Spleen (tissue), 11 donors: ENCODE measurements around the gene SNX4. TPM values are rescaled to one million over a fixed set of nuclear protein-coding genes. Genes with fewer than 3 reads are reported as not detected.

Source experiments
- DNase-seq: peaks from one replicate; pipeline ENCODE4 v3.0.0-alpha.2; 2020
- H3K27ac ChIP-seq, 8 donors: fragments of 200-600 bp; sonication (generic) in 7 of 8; 1 replicate in 4 of 8; 2 replicates in 4 of 8; pipeline versions ENCODE4 v1.5.0 to v1.8.0; 2016 to 2021; ENCODE audit warnings: inconsistent platforms in 4 of 8, mild to moderate bottlenecking in 4 of 8, moderate library complexity in 1 of 8
- H3K27me3 ChIP-seq, 7 donors: fragments of 200-600 bp; sonication (generic) in 6 of 7; replicated peaks in 1 of 7; 1 replicate in 4 of 7; 2 replicates in 3 of 7; pipeline versions ENCODE4 v1.5.0 to v1.8.0; 2016 to 2021; ENCODE audit warnings: inconsistent platforms in 3 of 7, mild to moderate bottlenecking in 1 of 7
- H3K36me3 ChIP-seq, 6 donors: fragments of 200-600 bp; sonication (generic) in 5 of 6; 1 replicate in 4 of 6; 2 replicates in 2 of 6; pipeline versions ENCODE4 v1.5.0 to v1.8.0; 2016 to 2021; ENCODE audit warnings: inconsistent platforms in 2 of 6
- H3K4me1 ChIP-seq, 6 donors: fragments of 200-600 bp; sonication (generic) in 5 of 6; 1 replicate in 3 of 6; 2 replicates in 3 of 6; pipeline versions ENCODE4 v1.5.0 to v1.8.0; 2016 to 2021; ENCODE audit warnings: inconsistent platforms in 3 of 6
- H3K4me3 ChIP-seq, 8 donors: fragments of 200-600 bp; sonication (generic) in 7 of 8; 1 replicate in 4 of 8; 2 replicates in 4 of 8; pipeline versions ENCODE4 v1.5.0 to v1.8.0; 2016 to 2021; ENCODE audit warnings: inconsistent platforms in 4 of 8, mild to moderate bottlenecking in 4 of 8, moderate library complexity in 2 of 8
- H3K9me3 ChIP-seq, 8 donors: fragments of 200-600 bp; sonication (generic) in 7 of 8; 1 replicate in 4 of 8; 2 replicates in 4 of 8; pipeline versions ENCODE4 v1.5.0 to v1.8.0; 2016 to 2021; ENCODE audit warnings: inconsistent platforms in 4 of 8
- POLR2A ChIP-seq, 3 donors: fragments of 450-650 bp; IDR thresholded peaks; one replicate each; pipeline ENCODE4 v1.5.1; 2017; ENCODE audit warnings: antibody characterized with exemption in 3 of 3, mild to moderate bottlenecking in 1 of 3
- POLR2AphosphoS5 ChIP-seq, 3 donors: sonication (generic); formaldehyde crosslinking; IDR thresholded peaks; one replicate each; pipeline ENCODE4 v1.5.1; 2017; ENCODE audit warnings: antibody characterized with exemption in 3 of 3
- WGBS, 5 donors: extraction: QIAGEN DNeasy Blood & Tissue Kit in 3 of 5; methylation state at CpG; one replicate each; pipeline versions ENCODE4 v1.1.5 to v1.1.7; 2013 to 2018; 5-methylcytosine and 5-hydroxymethylcytosine counted together
- intact Hi-C: fragments of 100-400 bp; cut with DNase I; formaldehyde crosslinking; loops from one replicate; pipeline ENCODE4 v1.15.0; 2023; ENCODE audit warnings: low total_unique reads
- polyA plus RNA-seq, 3 donors: library from polyadenylated mRNA; stranded (reverse); fragments of 200-250 nt; gene quantifications; one replicate each; pipeline ENCODE4 v1.2.1, GENCODE V29; 2013
- total RNA-seq, 7 donors: library from RNA; depleted of rRNA in 3 of 7; stranded (reverse); fragments of >200 nt in 3 of 7; fragmentation: NEBNext Ultra II Directional in 4 of 7; extraction: Animal tissue kit (Norgen Biotek cat#: 25700) in 4 of 7; gene quantifications; one replicate each; pipeline versions ENCODE4 v1.1.0 to v1.2.1, GENCODE V29; 2016 to 2021
- TF ChIP-seq, protein P1 (sequence below), 11 experiments: fragments of 200-600 bp in 7 of 11; fragments of 450-650 bp in 4 of 11; sonication (generic) in 4 of 11; IDR thresholded peaks in 8 of 11; conservative IDR thresholded peaks in 3 of 11; 1 replicate in 7 of 11; 2 replicates in 4 of 11; pipeline versions ENCODE4 v1.4.0 to v1.8.0; 2016 to 2021; ENCODE audit warnings: antibody characterized with exemption in 11 of 11, inconsistent platforms in 4 of 11, mild to moderate bottlenecking in 1 of 11
- donor health status: healthy with polysubstance abuse.
- donor health status: DM: no; HTN: no; CAD: no; lungs with moderate emphysema.
- donor health status: DM: no; HTN: no; CAD: no.
- donor health status: Bipolar disorder and iron deficiency.
- donor health status: healthy.
- donor health status: DM: no; HTN: no; CAD: no.
- donor health status: DM: yes; HTN: yes; CAD: no.

SNX4 gene
- total and polyA plus RNA-seq, 10 donors: 12.8 to 55.3 (median 28.2) TPM

DNA sequence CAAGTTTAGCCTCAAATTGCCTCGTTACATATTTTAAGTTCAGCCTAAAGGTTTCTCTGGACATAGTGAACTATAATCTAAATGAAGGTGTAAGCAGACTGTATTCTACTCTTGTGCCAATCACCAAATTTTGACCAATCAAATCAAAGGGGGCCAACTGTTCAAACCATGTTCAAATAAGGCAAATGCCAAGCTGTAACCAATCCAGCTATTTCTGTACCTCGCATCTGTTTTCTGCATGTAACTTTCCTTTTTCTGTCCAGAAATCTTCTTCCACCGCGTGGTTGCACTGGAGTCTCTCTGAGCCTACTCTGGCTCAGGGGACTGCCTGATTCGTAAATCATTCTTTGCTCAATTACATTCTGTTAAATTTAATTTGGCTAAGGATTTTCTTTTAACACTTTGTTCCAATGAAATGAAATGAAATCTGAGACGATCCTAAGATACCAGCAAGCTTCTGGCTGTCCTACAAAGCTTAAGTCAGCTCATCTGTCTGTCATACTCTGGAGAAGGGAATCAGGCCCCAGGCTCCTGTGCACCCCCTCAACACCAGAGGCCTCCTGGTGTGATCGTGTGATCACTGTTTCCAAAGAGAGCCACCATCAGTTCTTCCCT is 91.7 kb downstream of the SNX4 start:
- Histone ChIP-seq H3K27ac (no peak overlapping the region), H3K4me3 (no peak overlapping the region), H3K9me3 (no peaks in the 10 kb centered on the region), H3K36me3 (no peaks in the 10 kb centered on the region), H3K4me1 (no peaks in the 10 kb centered on the region), H3K27me3 (no peaks in the 10 kb centered on the region)
- no peak for DNase-seq
- TF ChIP-seq, protein P1, sequence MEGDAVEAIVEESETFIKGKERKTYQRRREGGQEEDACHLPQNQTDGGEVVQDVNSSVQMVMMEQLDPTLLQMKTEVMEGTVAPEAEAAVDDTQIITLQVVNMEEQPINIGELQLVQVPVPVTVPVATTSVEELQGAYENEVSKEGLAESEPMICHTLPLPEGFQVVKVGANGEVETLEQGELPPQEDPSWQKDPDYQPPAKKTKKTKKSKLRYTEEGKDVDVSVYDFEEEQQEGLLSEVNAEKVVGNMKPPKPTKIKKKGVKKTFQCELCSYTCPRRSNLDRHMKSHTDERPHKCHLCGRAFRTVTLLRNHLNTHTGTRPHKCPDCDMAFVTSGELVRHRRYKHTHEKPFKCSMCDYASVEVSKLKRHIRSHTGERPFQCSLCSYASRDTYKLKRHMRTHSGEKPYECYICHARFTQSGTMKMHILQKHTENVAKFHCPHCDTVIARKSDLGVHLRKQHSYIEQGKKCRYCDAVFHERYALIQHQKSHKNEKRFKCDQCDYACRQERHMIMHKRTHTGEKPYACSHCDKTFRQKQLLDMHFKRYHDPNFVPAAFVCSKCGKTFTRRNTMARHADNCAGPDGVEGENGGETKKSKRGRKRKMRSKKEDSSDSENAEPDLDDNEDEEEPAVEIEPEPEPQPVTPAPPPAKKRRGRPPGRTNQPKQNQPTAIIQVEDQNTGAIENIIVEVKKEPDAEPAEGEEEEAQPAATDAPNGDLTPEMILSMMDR (IDR thresholded peaks at IDR 0.05 in 8 of 11, conservative IDR thresholded peaks at IDR 0.05 in 3 of 11): no peak
- TF ChIP-seq POLR2AphosphoS5 (IDR thresholded peaks at IDR 0.05): no peak
- intact Hi-C loops: no loop called here
- WGBS, 5 donors: 85 to 94% (median 89%) methylated on average over 7 of the region's 7 CpGs

DNA sequence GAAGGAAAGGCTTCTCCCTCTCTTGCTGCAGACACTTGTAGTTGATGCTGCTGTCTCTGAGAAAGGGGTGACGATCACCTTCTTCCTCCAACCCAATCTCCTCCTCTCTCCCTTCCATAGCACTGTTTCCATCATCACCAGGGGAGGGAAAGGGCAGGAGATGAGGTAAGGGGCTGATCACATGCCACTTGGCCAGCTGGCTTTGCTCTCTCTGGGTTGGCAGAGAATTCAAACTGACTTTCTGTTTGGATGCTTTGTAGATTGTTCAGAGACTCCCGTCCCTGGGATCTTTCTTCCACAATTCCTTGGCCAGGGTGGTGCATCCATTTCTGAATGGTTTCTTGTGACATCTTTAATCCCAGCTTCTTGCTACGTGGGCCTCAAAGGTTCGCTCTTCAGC is 101.7 kb downstream of the SNX4 start:
- no peak for DNase-seq
- TF ChIP-seq POLR2A (IDR thresholded peaks at IDR 0.05): no peak
- TF ChIP-seq, protein P1 (IDR thresholded peaks at IDR 0.05 in 8 of 11, conservative IDR thresholded peaks at IDR 0.05 in 3 of 11): no peak
- TF ChIP-seq POLR2AphosphoS5 (IDR thresholded peaks at IDR 0.05): no peak
- 91 to 97% (median 92%) methylated on average over 4 of the region's 4 CpGs for WGBS, 5 donors

DNA sequence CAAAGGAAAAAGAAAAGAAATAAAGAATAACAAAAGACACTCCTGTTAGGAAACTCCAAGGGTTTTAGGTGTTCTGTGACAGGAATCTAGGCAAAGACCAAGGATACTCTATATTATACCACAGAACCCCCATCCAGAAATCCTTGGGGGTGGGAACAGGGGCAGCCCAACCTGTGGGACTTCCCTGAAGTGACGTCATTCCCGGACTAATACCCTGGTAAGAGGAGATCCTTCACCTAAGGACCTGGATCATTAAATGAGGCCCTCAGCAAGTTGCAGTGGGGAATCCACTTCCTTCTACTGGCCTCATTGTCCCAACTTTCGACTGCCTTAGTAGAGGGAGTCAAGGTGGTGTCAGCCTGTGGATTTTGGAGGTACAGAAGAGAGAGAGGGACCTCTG is 103.8 kb downstream of the SNX4 start:
- Histone ChIP-seq H3K4me3 (no peak overlapping the region), H3K27ac (no peak overlapping the region), H3K36me3 (no peaks in the 10 kb centered on the region), H3K9me3 (peaks cover 0 to 9% (median 0%) of the 10 kb centered on the region in 8 donors), H3K27me3 (no peaks in the 10 kb centered on the region), H3K4me1 (no peaks in the 10 kb centered on the region)
- 71 to 86% (median 78%) methylated on average over 3 of the region's 3 CpGs for WGBS, 5 donors
- TF ChIP-seq POLR2AphosphoS5 (IDR thresholded peaks at IDR 0.05): no peak
- TF ChIP-seq, protein P1 (IDR thresholded peaks at IDR 0.05 in 8 of 11, conservative IDR thresholded peaks at IDR 0.05 in 3 of 11): no peak
- TF ChIP-seq POLR2A (IDR thresholded peaks at IDR 0.05): no peak
- DNase-seq: no peak
- intact Hi-C loops: no loop called here

More for the DNA sequence above, 101.7 kb downstream of the SNX4 start:
- intact Hi-C loops: no loop called here
- no peaks in the 10 kb centered on the region for H3K4me1 ChIP-seq
- no peaks in the 10 kb centered on the region for H3K27me3 ChIP-seq
- no peak overlapping the region for H3K4me3 ChIP-seq
- peaks cover 0 to 9% (median 0%) of the 10 kb centered on the region in 8 donors for H3K9me3 ChIP-seq
- H3K36me3 ChIP-seq: no peaks in the 10 kb centered on the region
- no peak overlapping the region for H3K27ac ChIP-seq

DNA sequence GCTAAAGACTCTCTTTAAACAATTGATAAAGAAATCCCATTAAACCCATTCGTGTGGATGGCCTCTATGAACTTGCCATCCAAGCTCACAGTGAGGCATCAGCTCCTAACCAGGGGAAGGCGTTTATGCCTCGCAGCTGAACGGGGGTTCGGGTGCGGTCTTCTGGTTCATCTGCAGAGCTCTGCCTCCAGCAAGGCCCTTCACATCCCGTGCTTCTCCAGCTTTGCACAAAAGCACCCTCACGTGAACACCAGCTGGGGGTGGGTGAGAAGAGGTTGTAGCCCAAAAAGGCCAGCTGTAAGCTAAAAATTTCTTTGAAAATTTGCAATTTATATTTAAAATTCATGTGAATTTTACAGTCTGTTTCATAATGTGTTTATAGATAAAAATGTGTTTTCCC is 105.3 kb downstream of the SNX4 start:
- intact Hi-C loops: no loop called here
- no peaks in the 10 kb centered on the region for H3K36me3 ChIP-seq
- no peak for DNase-seq
- no peak overlapping the region for H3K4me3 ChIP-seq
- no peaks in the 10 kb centered on the region for H3K4me1 ChIP-seq
- no peaks in the 10 kb centered on the region for H3K27me3 ChIP-seq
- TF ChIP-seq, protein P1 (IDR thresholded peaks at IDR 0.05 in 8 of 11, conservative IDR thresholded peaks at IDR 0.05 in 3 of 11): no peak
- TF ChIP-seq POLR2A (IDR thresholded peaks at IDR 0.05): no peak
- TF ChIP-seq POLR2AphosphoS5 (IDR thresholded peaks at IDR 0.05): no peak
- 70 to 88% (median 83%) methylated on average over 8 of the region's 8 CpGs for WGBS, 5 donors
- H3K9me3 ChIP-seq: peaks cover 0 to 9% (median 0%) of the 10 kb centered on the region in 8 donors
- no peak overlapping the region for H3K27ac ChIP-seq
